ENCODE results near the gene S100A8. TPM values are rescaled to one million over a fixed set of nuclear protein-coding genes. Genes with fewer than 3 reads are reported as not detected.
"Not testable (repeated sequence)": the region's sequence is repeated elsewhere in the genome, so short reads cannot be mapped to it uniquely, and the experiment has no call there.

The S100A8 gene
- total RNA-seq, 1 experiment from 2014 or later, result not detected

DNA sequence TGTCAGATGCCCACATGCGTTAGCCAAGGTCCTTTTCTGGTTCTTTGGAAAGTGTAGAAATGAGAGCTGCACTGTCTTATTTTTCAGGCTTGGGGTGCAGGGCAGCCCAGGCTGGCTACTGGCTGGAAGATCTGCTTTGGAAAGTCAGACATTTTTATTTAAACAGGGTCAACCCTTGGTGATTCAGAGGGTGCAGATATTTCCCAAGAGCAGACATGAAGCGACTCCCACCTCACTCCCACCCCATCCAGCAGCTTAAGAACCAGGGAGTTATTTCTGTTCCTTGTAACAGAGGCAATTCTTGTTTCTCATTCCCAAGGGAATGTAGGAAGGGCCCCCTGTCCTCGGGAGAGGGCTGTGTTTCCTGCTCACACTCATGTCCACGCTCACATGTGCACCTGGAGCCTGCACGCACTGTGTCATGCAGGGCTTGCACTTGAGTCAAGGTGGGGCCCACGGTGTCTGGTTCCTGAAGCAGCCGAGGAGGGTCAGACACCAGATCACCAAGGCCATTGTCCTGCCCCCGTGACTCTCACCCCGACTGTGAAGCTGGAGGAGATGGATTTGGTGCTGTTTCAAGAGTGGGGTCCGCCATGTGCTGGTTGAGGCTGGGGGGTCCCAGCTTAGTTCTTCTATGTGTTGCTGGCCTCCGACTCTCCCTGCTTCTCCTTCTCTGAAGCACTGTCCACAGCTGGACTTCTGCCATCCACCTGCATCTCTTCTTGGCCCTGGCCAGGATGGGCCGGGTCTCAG, 26.4 kb upstream of the S100A8 start:
- H3K27ac ChIP-seq (ENCODE audit: low read depth, low read length, poor library complexity, severe bottlenecking), result no peak overlapping the region
- H3K9me3 ChIP-seq (ENCODE audit: low read depth, low read length, poor library complexity, severe bottlenecking), result no peaks in the 10 kb centered on the region
- TF ChIP-seq, protein P1, sequence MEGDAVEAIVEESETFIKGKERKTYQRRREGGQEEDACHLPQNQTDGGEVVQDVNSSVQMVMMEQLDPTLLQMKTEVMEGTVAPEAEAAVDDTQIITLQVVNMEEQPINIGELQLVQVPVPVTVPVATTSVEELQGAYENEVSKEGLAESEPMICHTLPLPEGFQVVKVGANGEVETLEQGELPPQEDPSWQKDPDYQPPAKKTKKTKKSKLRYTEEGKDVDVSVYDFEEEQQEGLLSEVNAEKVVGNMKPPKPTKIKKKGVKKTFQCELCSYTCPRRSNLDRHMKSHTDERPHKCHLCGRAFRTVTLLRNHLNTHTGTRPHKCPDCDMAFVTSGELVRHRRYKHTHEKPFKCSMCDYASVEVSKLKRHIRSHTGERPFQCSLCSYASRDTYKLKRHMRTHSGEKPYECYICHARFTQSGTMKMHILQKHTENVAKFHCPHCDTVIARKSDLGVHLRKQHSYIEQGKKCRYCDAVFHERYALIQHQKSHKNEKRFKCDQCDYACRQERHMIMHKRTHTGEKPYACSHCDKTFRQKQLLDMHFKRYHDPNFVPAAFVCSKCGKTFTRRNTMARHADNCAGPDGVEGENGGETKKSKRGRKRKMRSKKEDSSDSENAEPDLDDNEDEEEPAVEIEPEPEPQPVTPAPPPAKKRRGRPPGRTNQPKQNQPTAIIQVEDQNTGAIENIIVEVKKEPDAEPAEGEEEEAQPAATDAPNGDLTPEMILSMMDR (conservative IDR thresholded peaks at IDR 0.05; ENCODE audit: low read depth, low read length), result no peak
- TF ChIP-seq EZH2 (IDR thresholded peaks at IDR 0.05; ENCODE audit: borderline replicate concordance, low read depth, low read length, poor library complexity, severe bottlenecking), result no peak
- H3K4me3 ChIP-seq (ENCODE audit: low read depth, low read length, poor library complexity, severe bottlenecking), result no peak overlapping the region
- BruUV-seq (replicated peaks), result no TSS peak
- no peaks in the 10 kb centered on the region for H3K36me3 ChIP-seq (ENCODE audit: insufficient read depth, low read length, poor library complexity, severe bottlenecking)
- CTCF ChIA-PET, result no interaction called here
- no peaks in the 10 kb centered on the region for H3K4me1 ChIP-seq (ENCODE audit: insufficient read depth, low read length, poor library complexity, severe bottlenecking)
- intact Hi-C loops (cut with micrococcal nuclease; ENCODE audit: unreplicated experiment), result no loop called here
- no peak for DNase-seq (ENCODE audit: low spot score)
- POLR2A ChIA-PET (ENCODE audit: low non-redundant PET), result no interaction called here
- peaks cover 14% of the 10 kb centered on the region for H3K27me3 ChIP-seq (replicated peaks; ENCODE audit: insufficient read depth, low read depth, low read length, poor library complexity)

GRCh38 chr1:153415850-153416570, 25.1 kb upstream of the S100A8 start, which contains the start of gene S100A7A:
S100A7A (plus strand) TSS chr1:153416520; CDS start chr1:153418083, 1,563 bp downstream.
- Histone ChIP-seq H3K9me3 (ENCODE audit: low read depth, low read length, poor library complexity, severe bottlenecking) (no peaks in the 10 kb centered on the region), H3K36me3 (ENCODE audit: insufficient read depth, low read length, poor library complexity, severe bottlenecking) (no peaks in the 10 kb centered on the region), H3K27me3 (replicated peaks; ENCODE audit: insufficient read depth, low read depth, low read length, poor library complexity) (peaks cover 14% of the 10 kb centered on the region), H3K4me3 (ENCODE audit: low read depth, low read length, poor library complexity, severe bottlenecking) (no peak within 1 kb of the TSS), H3K27ac (ENCODE audit: low read depth, low read length, poor library complexity, severe bottlenecking) (no peak within 1 kb of the TSS), H3K4me1 (ENCODE audit: insufficient read depth, low read length, poor library complexity, severe bottlenecking) (no peaks in the 10 kb centered on the region)
- TF ChIP-seq, protein P1 (conservative IDR thresholded peaks at IDR 0.05; ENCODE audit: low read depth, low read length), result no peak
- no peak for TF ChIP-seq EZH2 (IDR thresholded peaks at IDR 0.05; ENCODE audit: borderline replicate concordance, low read depth, low read length, poor library complexity, severe bottlenecking)
- no peak for DNase-seq (ENCODE audit: low spot score)
- intact Hi-C loops (cut with micrococcal nuclease; ENCODE audit: unreplicated experiment), result no loop called here
- ChIA-PET CTCF (interaction anchor here (0.6 kb wide), 1 partner anchor 172 kb away, joined by 5 read pairs; no protein-coding TSS in a partner anchor), POLR2A (ENCODE audit: low non-redundant PET) (no interaction called here)
- no TSS peak for BruUV-seq (replicated peaks)

- POLR2A ChIA-PET (ENCODE audit: low non-redundant PET); H3K36me3 ChIP-seq (ENCODE audit: insufficient read depth, low read length, poor library complexity, severe bottlenecking); H3K4me1 ChIP-seq (ENCODE audit: insufficient read depth, low read length, poor library complexity, severe bottlenecking); CTCF ChIA-PET; H3K9me3 ChIP-seq (ENCODE audit: low read depth, low read length, poor library complexity, severe bottlenecking); intact Hi-C loops (cut with micrococcal nuclease; ENCODE audit: unreplicated experiment); DNase-seq (ENCODE audit: low spot score); H3K4me3 ChIP-seq (ENCODE audit: low read depth, low read length, poor library complexity, severe bottlenecking); H3K27ac ChIP-seq (ENCODE audit: low read depth, low read length, poor library complexity, severe bottlenecking); BruUV-seq (replicated peaks): not testable (repeated sequence)
- H3K27me3 ChIP-seq (replicated peaks; ENCODE audit: insufficient read depth, low read depth, low read length, poor library complexity), result peaks cover 14% of the 10 kb centered on the region
Observed at GRCh38 chr1:153413961-153414360, 23.1 kb upstream of the S100A8 start.

DNA sequence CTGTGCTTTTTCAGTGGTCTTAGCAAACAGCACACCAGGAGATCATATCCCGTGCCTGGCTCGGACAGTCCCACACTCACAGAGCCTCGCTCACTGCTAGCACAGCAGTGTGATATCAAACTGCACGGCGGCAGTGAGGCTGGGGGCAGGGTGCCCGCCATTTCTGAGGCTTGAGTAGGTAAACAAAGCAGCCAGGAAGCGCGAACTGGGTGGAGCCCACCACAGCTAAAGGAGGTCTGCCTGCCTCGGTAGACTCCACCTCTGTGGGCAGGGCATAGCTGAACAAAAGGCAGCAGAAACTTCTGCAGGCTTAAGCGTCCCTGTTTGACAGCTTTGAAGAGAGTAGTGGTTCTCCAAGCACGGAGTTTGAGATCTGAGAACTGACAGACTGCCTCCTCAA, 16.4 kb upstream of the S100A8 start:
- H3K4me3 ChIP-seq (ENCODE audit: low read depth, low read length, poor library complexity, severe bottlenecking); intact Hi-C loops (cut with micrococcal nuclease; ENCODE audit: unreplicated experiment); DNase-seq (ENCODE audit: low spot score); CTCF ChIA-PET; H3K4me1 ChIP-seq (ENCODE audit: insufficient read depth, low read length, poor library complexity, severe bottlenecking); H3K27ac ChIP-seq (ENCODE audit: low read depth, low read length, poor library complexity, severe bottlenecking); BruUV-seq (replicated peaks); POLR2A ChIA-PET (ENCODE audit: low non-redundant PET); H3K36me3 ChIP-seq (ENCODE audit: insufficient read depth, low read length, poor library complexity, severe bottlenecking); H3K9me3 ChIP-seq (ENCODE audit: low read depth, low read length, poor library complexity, severe bottlenecking): not testable (repeated sequence)
- peaks cover 15% of the 10 kb centered on the region for H3K27me3 ChIP-seq (replicated peaks; ENCODE audit: insufficient read depth, low read depth, low read length, poor library complexity)

DNA sequence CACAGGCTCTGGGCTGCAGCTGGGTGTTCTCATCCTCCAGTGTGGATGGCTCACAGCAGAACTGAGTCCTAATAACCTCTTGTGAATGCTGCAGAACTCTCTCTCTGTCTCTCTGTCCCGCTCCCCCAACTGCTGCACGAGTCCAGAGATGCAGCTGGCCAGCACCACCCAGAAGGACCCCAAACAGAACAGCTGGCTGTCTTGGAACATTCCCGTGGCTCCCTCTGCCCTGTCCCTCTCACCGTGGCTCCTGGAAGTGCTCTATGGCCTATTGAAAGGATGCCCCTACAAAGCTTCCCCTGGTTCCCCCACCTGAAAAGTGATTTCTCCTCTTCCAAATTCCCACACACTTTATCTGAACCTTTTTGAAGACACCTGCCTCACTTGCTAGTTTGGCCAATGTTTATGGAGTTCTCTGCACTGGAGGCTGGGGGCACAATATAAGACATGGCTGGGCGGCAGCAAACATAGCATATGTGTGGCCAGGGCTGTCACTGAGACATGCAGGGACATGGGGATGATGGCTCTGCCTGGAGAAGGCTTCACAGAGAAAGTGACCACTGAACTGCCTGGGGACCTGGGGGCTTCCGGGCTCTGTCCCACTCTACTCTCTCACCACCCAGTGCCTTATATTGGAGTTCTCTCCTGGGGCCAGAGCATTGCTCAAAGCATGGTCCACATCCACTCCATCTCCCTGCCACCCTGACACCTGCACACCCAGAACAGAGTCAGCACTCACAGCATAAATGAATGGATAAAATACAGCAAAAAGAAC, 15.1 kb upstream of the S100A8 start:
- H3K36me3 ChIP-seq (ENCODE audit: insufficient read depth, low read length, poor library complexity, severe bottlenecking); CTCF ChIA-PET; POLR2A ChIA-PET (ENCODE audit: low non-redundant PET); H3K4me3 ChIP-seq (ENCODE audit: low read depth, low read length, poor library complexity, severe bottlenecking); DNase-seq (ENCODE audit: low spot score); H3K4me1 ChIP-seq (ENCODE audit: insufficient read depth, low read length, poor library complexity, severe bottlenecking); BruUV-seq (replicated peaks); H3K27ac ChIP-seq (ENCODE audit: low read depth, low read length, poor library complexity, severe bottlenecking); intact Hi-C loops (cut with micrococcal nuclease; ENCODE audit: unreplicated experiment); H3K9me3 ChIP-seq (ENCODE audit: low read depth, low read length, poor library complexity, severe bottlenecking): not testable (repeated sequence)
- peaks cover 28% of the 10 kb centered on the region for H3K27me3 ChIP-seq (replicated peaks; ENCODE audit: insufficient read depth, low read depth, low read length, poor library complexity)
